CD1c-positive myeloid dendritic cell (primary cell): ENCODE data around the gene C9orf85.
"Not testable (repeated sequence)": the region's sequence is repeated elsewhere in the genome, so short reads cannot be mapped to it uniquely, and the experiment has no call there.

Source experiments
- DNase-seq: peaks from one replicate; pipeline ENCODE4 v3.0.0-alpha.2; 2016; ENCODE audit errors: extremely low spot score

Gene C9orf85

GRCh38 chr9:71911061-71911907 is at the start of gene C9orf85, which contains the start of gene ABHD17B:
Gene C9orf85, plus strand, starts transcription at chr9:71911639. Its CDS starts 96 bp downstream, at chr9:71911735.
Gene ABHD17B, minus strand, starts transcription at chr9:71911193. Its CDS starts 36,113 bp downstream, at chr9:71875080.
- DNase-seq = peak; percentile 99

GRCh38 chr9:71863631-71864030 is 47.8 kb upstream of the C9orf85 start:
- no peak for DNase-seq

GRCh38 chr9:71875345-71875744 is 36.1 kb upstream of the C9orf85 start:
- DNase-seq = no peak

- DNase-seq = no peak
These were observed 35.3 kb upstream of the C9orf85 start for GRCh38 chr9:71876106-71876505.

GRCh38 chr9:71876829-71877228 is 34.6 kb upstream of the C9orf85 start:
- no peak for DNase-seq

GRCh38 chr9:71878327-71879274 is 32.8 kb upstream of the C9orf85 start:
- DNase-seq = no peak

GRCh38 chr9:71879644-71880174 is 31.7 kb upstream of the C9orf85 start:
- DNase-seq = no peak

GRCh38 chr9:71884005-71884404 is 27.4 kb upstream of the C9orf85 start:
- DNase-seq = no peak

GRCh38 chr9:71885467-71885866 is 26.0 kb upstream of the C9orf85 start:
- no peak for DNase-seq

GRCh38 chr9:71886015-71886414 is 25.4 kb upstream of the C9orf85 start:
- DNase-seq = no peak

GRCh38 chr9:71886541-71886940 is 24.9 kb upstream of the C9orf85 start:
- DNase-seq = no peak

- DNase-seq = no peak
These were observed 24.1 kb upstream of the C9orf85 start for GRCh38 chr9:71887362-71887761.

GRCh38 chr9:71890042-71890679 is 21.3 kb upstream of the C9orf85 start:
- no peak for DNase-seq

GRCh38 chr9:71891557-71892189 is 19.8 kb upstream of the C9orf85 start:
- no peak for DNase-seq

GRCh38 chr9:71895117-71895516 is 16.3 kb upstream of the C9orf85 start:
- no peak for DNase-seq

GRCh38 chr9:71895955-71896354 is 15.5 kb upstream of the C9orf85 start:
- DNase-seq = no peak

GRCh38 chr9:71896761-71897160 is 14.7 kb upstream of the C9orf85 start:
- DNase-seq = no peak

GRCh38 chr9:71897577-71897976 is 13.9 kb upstream of the C9orf85 start:
- DNase-seq = peak; percentile 13

- DNase-seq = not testable (repeated sequence)
These were observed 12.7 kb upstream of the C9orf85 start for GRCh38 chr9:71898756-71899155.

GRCh38 chr9:71901695-71902597 is 9.5 kb upstream of the C9orf85 start:
- no peak for DNase-seq
